ENCODE results near the gene TMEM270. TPM values are rescaled to one million over a fixed set of nuclear protein-coding genes. Genes with fewer than 3 reads are reported as not detected.

TMEM270 gene
- polyA plus RNA-seq, 2 of the 4 experiments (the other 2 are of a cell fraction): not detected

DNA sequence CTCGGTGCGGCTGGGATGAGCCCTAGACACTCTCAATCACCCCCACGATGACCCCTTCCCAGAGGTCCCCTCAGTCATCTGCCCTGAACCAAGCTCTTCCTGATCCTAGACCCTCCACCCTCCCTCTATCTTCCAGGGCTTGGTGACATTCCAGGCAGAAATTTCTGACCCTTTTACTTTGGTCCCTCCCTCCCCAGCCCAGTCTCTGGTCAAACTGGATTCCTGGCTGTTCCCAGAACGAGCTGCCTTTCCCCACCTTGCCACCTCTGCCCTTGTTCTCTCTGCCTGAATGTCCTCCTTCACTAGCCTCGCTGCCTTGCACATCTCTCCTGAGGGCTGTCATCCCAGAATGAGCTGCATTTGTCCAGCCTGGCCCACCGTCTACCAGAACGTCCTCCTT is 31.5 kb upstream of the TMEM270 start:
- peak overlapping the region; percentile 34; the same call in 1 of the 3 replicates for H3K4me2 ChIP-seq
- no peaks in the 10 kb centered on the region for H3K9me3 ChIP-seq
- peaks cover 70% of the 10 kb centered on the region for H3K4me1 ChIP-seq
- FAIRE-seq (no peak), ATAC-seq (no peak), DNase-seq (ENCODE audit: low read depth in 1 of 2, low spot score in 1 of 2) (no peak)
- WGBS (ENCODE audit: missing lambda C conversion rate): 74% methylated on average over 7 of the region's 7 CpGs
- no peak overlapping the region for H3K4me3 ChIP-seq
- ChIA-PET POLR2A (interaction anchor here (1.3 kb wide), 1 partner anchor 21 kb away, joined by 4 read pairs; no protein-coding TSS in a partner anchor), CTCF (interaction anchor here (0.6 to 1.9 kb wide), 6 partner anchors 12 to 104 kb away, joined by 3 to 4 read pairs (median 4); no protein-coding TSS in a partner anchor)
- H3K27ac ChIP-seq: peak overlapping the region; percentile 25 to 86; a peak in 4 of 6 replicates
- TF ChIP-seq ZFP36 (IDR thresholded peaks at IDR 0.05; ENCODE audit: borderline replicate concordance, partially characterized antibody) (no peak), MYC (IDR thresholded peaks at IDR 0.05; ENCODE audit: borderline replicate concordance, low read length) (no peak), CBX2 (IDR thresholded peaks at IDR 0.05; ENCODE audit: borderline replicate concordance, low read depth) (no peak), SMC3 (IDR thresholded peaks at IDR 0.05) (no peak), BCL3 (IDR thresholded peaks at IDR 0.05) (no peak), NFE2L2 (conservative IDR thresholded peaks at IDR 0.05; ENCODE audit: low read length) (no peak), ELK1 (IDR thresholded peaks at IDR 0.05; ENCODE audit: low read depth, low read length) (no peak), PBX3 (IDR thresholded peaks at IDR 0.05) (no peak), CBX8 (IDR thresholded peaks at IDR 0.05) (no peak)
- TF ChIP-seq, protein P1, sequence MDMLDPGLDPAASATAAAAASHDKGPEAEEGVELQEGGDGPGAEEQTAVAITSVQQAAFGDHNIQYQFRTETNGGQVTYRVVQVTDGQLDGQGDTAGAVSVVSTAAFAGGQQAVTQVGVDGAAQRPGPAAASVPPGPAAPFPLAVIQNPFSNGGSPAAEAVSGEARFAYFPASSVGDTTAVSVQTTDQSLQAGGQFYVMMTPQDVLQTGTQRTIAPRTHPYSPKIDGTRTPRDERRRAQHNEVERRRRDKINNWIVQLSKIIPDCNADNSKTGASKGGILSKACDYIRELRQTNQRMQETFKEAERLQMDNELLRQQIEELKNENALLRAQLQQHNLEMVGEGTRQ (IDR thresholded peaks at IDR 0.05): no peak

GRCh38 chr7:73829921-73830680 is 30.9 kb upstream of the TMEM270 start:
- TF ChIP-seq JUNB (IDR thresholded peaks at IDR 0.05) (no peak), ZSCAN20 (CRISPR knock-in tag; IDR thresholded peaks at IDR 0.05) (no peak)
- TF ChIP-seq, protein P2, sequence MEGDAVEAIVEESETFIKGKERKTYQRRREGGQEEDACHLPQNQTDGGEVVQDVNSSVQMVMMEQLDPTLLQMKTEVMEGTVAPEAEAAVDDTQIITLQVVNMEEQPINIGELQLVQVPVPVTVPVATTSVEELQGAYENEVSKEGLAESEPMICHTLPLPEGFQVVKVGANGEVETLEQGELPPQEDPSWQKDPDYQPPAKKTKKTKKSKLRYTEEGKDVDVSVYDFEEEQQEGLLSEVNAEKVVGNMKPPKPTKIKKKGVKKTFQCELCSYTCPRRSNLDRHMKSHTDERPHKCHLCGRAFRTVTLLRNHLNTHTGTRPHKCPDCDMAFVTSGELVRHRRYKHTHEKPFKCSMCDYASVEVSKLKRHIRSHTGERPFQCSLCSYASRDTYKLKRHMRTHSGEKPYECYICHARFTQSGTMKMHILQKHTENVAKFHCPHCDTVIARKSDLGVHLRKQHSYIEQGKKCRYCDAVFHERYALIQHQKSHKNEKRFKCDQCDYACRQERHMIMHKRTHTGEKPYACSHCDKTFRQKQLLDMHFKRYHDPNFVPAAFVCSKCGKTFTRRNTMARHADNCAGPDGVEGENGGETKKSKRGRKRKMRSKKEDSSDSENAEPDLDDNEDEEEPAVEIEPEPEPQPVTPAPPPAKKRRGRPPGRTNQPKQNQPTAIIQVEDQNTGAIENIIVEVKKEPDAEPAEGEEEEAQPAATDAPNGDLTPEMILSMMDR (IDR thresholded peaks at IDR 0.05): 0 out of 3 replicates have a peak, but pooled peaks have one; percentile 6
- Histone ChIP-seq H3K4me1 (peaks cover 70% of the 10 kb centered on the region), H3K27ac (peak overlapping the region; percentile 34 to 86; a peak in 5 of 6 replicates), H3K4me2 (peak overlapping the region; percentile 34; the same call in 1 of the 3 replicates), H3K9me3 (no peaks in the 10 kb centered on the region), H3K4me3 (no peak overlapping the region)
- WGBS (ENCODE audit: missing lambda C conversion rate): 68% methylated on average over 13 of the region's 13 CpGs
- DNase-seq (ENCODE audit: low read depth in 1 of 2, low spot score in 1 of 2) (no peak), ATAC-seq (no peak), FAIRE-seq (no peak)
- ChIA-PET CTCF (interaction anchor here (0.6 to 1.9 kb wide), 6 partner anchors 13 to 104 kb away, joined by 3 to 4 read pairs (median 4); no protein-coding TSS in a partner anchor), POLR2A (interaction anchor here (0.6 to 1.3 kb wide), 2 partner anchors 13 to 20 kb away, joined by 4 read pairs; no protein-coding TSS in a partner anchor)
